Measurements from ENCODE around the gene CAMTA1.

CAMTA1 gene

DNA sequence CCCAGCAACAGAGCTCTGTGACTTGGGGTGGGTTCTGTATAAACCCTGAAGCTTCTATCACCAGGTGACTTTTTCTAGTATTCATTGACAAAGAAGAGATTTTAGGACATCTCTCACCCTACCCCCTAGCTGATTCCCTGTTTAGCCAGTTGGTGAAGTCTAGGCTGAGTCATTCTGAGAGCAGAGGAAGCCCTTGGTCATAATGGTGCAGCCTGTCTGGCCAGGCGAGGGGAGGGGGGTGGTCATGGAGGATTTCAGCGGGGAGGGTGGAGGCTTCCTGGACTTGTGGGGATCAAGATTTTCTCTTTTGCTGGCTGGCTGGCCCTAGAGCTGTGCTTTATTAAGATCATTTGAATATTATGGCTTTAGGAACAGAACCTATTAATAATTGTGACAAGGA, 262.6 kb downstream of the CAMTA1 start:
- no peak for DNase-seq

- no peak for DNase-seq
Measured at GRCh38 chr1:7048395-7048794, 263.1 kb downstream of the CAMTA1 start.

DNA sequence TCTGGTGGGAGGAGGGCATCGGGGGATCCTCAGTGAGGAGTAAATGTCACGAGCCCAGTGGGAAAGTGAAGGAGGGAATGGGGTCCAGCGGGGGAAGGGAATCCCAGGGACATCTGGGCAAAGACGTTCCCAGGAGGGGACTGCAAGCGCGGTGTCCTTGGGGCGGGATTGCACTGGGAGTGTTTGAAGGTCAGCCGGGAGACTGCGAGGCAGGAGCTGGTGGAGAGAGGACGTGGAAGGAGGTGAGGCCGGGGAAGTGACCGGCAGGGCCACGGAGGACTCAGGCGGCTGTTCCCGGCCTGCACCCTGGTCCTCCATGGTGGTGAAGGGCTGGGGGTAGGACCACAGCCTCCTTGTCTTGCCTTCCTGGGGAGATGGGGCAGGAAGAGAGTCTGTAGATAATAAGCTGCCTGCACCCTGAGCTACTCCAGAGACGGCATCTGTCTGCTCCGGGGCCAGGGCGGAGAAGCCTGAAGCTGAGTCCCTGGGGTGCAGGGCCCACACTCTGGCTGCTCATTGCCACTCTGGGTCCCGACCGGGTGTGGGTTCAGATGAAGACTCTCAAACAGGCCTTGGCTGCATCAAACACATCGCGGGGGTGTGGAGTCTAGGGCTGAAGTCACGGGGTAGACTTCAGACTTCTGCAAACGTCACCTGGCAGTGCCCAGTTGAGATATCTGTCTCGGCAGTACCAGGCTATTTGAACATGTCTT, 264.8 kb downstream of the CAMTA1 start:
- no peak for DNase-seq

DNA sequence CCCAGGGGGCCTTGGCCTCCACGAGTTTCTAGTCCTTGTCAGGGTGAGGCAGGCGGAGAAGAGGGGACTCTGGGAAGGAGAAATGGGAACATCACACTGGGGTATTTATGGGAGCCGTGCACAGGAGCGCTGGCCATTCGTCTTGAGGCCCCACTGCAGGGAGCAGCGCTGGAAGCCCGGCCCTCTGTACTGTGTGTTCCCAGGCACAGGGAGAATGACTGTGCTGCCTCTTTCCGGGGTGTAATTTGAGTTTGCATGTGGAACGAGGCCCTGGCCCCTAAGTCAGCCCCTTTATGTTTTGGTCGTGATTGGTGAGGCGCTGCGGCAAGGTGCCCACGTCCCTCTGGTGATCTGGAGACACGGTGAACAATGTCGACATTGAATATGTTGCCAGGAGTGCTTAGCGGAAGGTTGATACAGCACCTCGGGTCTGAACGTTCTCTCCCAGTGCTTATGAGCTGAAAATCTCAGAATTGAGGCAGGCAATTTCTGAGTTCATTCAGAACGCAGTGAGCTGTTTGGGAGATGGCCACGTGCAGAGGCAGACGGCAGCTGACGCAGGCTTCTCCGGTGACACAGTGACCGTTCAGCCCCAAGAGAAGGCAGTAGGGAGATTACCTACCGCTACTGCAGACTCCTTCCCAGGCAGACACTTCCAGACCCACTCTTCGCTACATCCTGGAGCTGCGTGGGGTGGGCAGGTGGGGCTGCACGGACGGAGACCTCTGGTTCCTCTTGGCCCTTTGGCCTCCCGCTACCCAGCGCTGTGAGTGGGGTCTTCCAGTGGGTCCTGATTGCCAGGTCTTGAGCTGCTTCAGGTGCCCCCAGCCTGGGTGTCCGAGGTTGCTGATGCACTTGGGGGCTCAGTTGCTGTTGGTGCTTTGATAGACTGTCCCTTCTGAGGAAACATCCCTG, 265.8 kb downstream of the CAMTA1 start:
- no peak for DNase-seq

DNA sequence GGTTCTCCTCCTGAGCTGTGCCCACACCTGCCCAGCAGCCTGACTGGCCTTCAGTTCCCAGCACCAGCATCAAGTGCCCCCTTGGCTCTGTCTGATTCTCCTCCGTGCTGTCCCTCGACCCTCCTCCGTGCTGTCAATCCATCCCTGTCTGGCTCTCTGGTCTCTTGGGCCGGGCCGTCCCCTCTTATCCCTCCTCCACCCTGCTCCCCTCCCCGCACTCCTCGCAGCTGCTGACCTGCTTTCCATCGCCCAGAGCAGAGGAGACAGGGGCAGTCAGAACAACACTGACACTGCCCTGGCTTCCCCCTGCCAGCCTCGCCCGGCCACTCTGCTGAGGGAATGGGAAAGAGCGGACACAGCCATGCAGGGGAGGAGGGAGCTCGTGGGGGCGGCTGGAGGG, 267.4 kb downstream of the CAMTA1 start:
- DNase-seq, result no peak

- no peak for DNase-seq
Measured at GRCh38 chr1:7060745-7061144, 275.5 kb downstream of the CAMTA1 start.

- DNase-seq, result no peak
Measured at GRCh38 chr1:7062346-7063061, 277.2 kb downstream of the CAMTA1 start.

GRCh38 chr1:7063981-7064380, 278.7 kb downstream of the CAMTA1 start:
- no peak for DNase-seq

- no peak for DNase-seq
Measured at GRCh38 chr1:7068552-7068951, 283.3 kb downstream of the CAMTA1 start.

DNA sequence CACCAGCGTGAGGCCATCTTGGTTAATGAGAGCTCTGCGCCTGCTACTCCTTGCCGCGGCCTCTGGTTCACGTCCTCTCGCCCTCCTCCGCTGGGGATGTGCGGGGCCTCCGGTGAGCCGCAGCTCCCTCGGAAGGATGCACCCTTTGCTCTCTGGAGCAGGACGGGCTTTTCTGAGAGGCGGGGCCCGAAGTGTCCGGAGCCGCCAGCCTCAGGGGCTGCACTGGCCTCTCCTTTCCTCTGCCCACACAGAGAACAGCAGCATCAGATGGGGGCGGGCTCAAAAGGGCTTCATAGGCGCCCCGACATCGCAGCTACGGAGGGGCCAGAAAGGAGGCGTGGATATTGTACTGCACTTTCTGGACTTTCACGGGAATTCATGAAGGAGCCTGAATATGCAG, 284.7 kb downstream of the CAMTA1 start:
- no peak for DNase-seq

- peak; percentile 37 for DNase-seq
Measured at GRCh38 chr1:7070389-7071029, 285.3 kb downstream of the CAMTA1 start.

DNA sequence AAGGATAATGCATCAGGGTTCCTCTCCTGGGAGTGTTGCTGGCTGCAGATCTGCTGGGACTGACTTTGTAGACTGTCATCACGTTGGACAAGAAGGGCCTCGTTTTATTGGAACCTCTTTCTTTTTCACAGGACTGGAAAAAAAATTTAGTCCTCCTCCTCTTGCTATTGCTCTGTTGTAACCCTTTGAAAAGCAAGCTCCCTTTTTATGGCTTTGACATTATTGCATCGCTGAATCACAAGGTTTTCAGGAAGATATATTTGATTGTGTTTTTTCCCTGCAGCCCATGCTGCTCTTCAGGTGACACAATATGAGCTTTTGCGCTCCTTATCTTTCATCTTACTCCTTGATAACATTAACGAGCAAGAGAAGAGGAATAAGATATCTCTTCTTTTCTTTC, 290.9 kb downstream of the CAMTA1 start:
- DNase-seq, result no peak

DNA sequence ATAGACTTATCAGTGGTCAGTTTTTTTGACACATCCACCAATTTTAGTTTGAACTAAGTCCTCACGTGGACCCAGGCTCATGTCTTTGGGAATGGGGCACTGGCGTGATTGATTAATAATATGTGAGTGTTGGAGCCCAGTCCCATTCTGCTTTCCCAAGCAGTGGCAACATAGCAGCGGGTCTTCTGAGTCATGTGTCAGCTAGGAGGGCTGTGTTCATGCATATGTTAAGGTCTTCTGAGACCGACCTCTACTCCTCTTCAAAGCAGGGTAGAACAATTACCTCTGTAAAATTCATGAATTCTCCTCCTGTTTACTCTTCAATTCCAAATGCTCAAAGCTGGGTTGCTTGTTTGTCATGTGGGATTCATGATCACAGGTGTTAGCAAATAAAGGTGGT, 291.3 kb downstream of the CAMTA1 start:
- DNase-seq, result no peak

GRCh38 chr1:7077136-7077535, 291.9 kb downstream of the CAMTA1 start:
- DNase-seq, result no peak

GRCh38 chr1:7077970-7078369, 292.7 kb downstream of the CAMTA1 start:
- DNase-seq, result no peak

DNA sequence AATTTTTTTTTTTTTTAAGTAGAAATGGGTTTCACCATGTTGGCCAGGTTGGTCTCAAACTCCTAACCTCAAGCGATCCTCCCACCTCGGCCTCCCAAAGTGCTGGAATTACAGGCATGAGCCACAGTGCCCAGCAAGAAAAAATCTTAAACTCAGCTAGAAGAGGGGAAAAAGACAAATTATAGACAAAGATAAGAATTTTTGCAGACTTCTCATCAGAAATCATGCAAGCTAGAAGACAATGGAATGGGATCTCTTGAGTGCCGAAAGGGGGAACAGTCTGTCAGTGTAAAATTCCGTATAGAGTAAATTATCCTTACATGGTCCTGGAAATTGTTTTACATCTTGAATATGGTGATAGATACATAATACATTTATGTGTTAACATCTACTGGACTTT, 294.4 kb downstream of the CAMTA1 start:
- DNase-seq, result no peak

DNA sequence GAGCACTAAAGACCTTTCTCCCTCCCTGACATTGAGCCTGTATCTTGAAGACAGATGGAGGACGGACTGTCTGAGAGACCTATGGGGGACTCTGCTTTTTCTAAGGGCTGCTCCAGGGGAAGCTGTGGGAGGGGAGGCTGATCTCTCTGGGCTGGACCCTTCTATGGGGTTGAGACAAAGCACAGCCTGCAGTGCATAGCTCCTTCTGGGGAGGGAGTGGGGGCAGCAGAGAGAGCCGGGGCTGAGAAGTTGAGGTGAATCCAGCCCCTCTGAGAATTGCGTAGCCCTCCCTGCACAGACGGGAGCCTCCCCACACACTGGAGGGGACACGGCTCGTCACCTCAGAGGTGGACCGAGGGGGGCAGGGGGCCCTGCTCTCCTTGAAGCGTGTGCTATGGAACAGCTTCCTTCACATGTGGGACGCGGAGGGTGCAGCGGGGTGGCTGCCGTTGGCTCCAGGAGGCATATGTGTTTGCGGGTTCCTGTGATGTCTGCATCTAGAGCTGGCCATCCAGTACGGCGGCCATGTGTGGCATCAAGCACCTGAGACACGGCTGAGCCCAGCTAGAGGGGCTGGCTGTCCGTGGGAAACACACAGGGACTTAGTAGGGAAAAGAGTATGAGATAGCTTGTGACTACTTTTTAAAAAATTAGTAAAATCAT, 299.1 kb downstream of the CAMTA1 start:
- DNase-seq, result no peak

DNA sequence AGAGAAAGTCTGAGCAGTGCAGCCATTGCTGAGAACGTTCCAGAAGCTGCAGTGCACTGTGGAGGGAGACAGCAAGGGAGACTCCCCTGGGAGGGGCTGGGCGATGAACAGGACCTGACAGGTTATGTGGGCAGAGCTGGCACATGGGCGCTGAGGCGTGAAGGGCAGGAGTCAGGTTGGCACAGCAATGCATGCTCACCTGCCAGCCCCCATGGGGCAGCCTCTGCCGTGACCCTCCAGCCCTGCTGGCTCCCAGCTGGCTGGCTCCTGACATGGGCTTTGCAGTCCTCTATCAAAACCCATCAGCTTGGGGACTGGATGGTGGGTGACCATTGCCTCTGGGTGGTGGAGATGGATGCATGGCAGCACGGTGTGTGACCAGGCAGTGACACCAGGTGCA, 300.3 kb downstream of the CAMTA1 start:
- DNase-seq, result no peak

DNA sequence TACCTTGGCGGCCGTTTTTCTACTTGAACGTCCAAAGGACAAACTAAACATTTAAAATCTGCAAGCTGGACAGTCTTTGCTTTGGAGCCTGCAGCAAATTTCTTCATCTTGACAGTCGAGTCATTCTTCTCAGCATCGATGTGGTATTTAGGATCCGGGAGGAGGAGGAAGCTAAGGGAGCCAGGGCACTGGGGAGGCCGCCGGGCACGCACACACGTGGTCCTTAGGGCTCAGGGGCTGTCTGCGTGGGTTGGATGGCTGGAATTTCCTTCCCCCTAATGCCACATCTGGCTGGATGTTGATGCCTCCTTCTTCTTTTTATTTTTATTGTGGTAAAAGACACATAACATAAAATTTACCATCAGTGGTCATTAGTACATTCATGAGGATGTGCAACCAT, 300.9 kb downstream of the CAMTA1 start:
- DNase-seq, result no peak

DNA sequence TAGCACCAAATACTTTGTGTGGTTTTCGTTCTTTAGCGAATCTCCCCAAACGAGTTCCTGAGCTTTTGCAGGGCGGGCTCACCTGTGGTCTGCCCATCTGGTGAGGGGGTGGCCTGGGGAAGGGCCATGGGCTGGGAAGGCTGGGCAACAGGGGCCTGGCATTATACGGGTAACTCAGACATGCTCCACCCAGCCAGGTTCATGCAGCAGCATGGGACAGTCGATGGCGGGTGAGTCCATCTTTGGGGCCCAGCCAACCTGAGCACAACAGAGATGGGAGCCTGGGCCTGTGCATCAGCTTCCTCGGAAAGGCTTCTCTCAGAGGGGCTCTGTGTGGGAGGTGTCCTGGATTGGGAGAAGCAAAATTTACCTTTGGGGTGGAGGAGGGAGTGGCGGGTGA, 302.6 kb downstream of the CAMTA1 start:
- DNase-seq, result no peak

DNA sequence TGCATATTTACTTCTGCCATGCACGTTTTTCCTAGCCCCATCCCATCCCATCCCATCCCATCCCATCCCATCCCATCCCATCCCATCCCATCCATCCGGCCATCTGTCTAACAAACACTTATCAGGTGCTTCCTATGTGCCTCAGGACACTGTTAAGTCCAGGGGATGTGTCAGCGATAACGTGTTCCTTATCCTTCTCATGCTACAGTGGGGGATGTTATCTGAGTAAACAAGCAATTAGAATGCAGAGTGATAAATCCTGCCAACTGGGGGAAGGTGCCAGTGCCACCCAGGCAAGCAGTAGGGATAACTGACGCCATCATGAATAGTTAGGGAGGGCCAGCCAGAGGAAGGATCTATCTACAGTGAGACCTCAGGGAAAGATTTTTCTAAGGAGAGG, 304.2 kb downstream of the CAMTA1 start:
- DNase-seq, result peak; percentile 47

- no peak for DNase-seq
Measured at GRCh38 chr1:7093297-7093696, 308.0 kb downstream of the CAMTA1 start.

- DNase-seq, result no peak
Measured at GRCh38 chr1:7094086-7094485, 308.8 kb downstream of the CAMTA1 start.

Measured in NCI-H1105 treated with DMSO at 0.1 percent for 48 hours (cell line).